HG03108 (cell line): ENCODE results near the gene NQO2.
A peak's percentile ranks its signal among the peaks of the same experiment; 100 is the strongest.

Experiments used
- ATAC-seq: cut with Tn5 transposase; IDR thresholded peaks from one replicate; pipeline ENCODE4 v1.9.1; 2021; ENCODE audit warnings: moderate library complexity; ENCODE audit not compliant: unreplicated experiment

NQO2 gene

GRCh38 chr6:3068329-3069214 lies 68.9 kb downstream of the NQO2 start, which contains the start of gene RIPK1:
RIPK1 (plus strand) TSS chr6:3068494; CDS start chr6:3076824, 8,330 bp downstream.
- ATAC-seq = peak; percentile 81
